HEK293 (cell line): ENCODE results near the gene SPAG8.

Experiments used
- CTCF ChIA-PET: fragments of 350-600 bp; formaldehyde crosslinking; extraction: SDS; loops from one replicate; lab custom pipeline; 2021; ENCODE audit warnings: antibody characterized with exemption; lab: Yijun Ruan, JAX
- POLR2A ChIA-PET: fragments of 300-600 bp; formaldehyde crosslinking; extraction: SDS; loops from one replicate; lab custom pipeline; 2020; ENCODE audit warnings: antibody characterized with exemption, inconsistent platforms; lab: Yijun Ruan, JAX
- H3K27ac ChIP-seq: fragments of 200-500 bp; sonication (Bioruptor generic); 2 replicates; pipeline ENCODE4 v1.5.1; 2014; ENCODE audit warnings: low read depth, low read length, control low read depth, inconsistent platforms; ENCODE audit errors: extremely low read depth
- H3K36me3 ChIP-seq, 2 experiments: fragments of 200-500 bp in 1 of 2; sonication (Bioruptor generic) in 1 of 2; 1 replicate in 1 of 2; 2 replicates in 1 of 2; pipeline ENCODE4 v1.5.1; 2014 to 2017; ENCODE audit warnings: inconsistent platforms in 2 of 2, low read length in 2 of 2; ENCODE audit not compliant: control insufficient read depth in 2 of 2, insufficient read depth in 1 of 2
- H3K4me1 ChIP-seq: fragments of 200-500 bp; sonication (Bioruptor generic); 2 replicates; pipeline ENCODE4 v1.5.1; 2014; ENCODE audit warnings: mild to moderate bottlenecking, low read length, inconsistent platforms; ENCODE audit not compliant: control insufficient read depth, insufficient read depth
- H3K4me3 ChIP-seq: 2 replicates; pipeline ENCODE4 v1.5.1; 2011; ENCODE audit warnings: low read depth, mild to moderate bottlenecking, control low read depth, low read length, moderate library complexity
- H3K9me3 ChIP-seq: fragments of 200-500 bp; sonication (Bioruptor generic); 2 replicates; pipeline ENCODE4 v1.5.1; 2014; ENCODE audit warnings: low read depth, low read length, inconsistent platforms; ENCODE audit not compliant: control insufficient read depth, insufficient read depth
- BCL11A ChIP-seq: fragments of 450-650 bp; formaldehyde crosslinking; IDR thresholded peaks from 2 replicates; pipeline ENCODE4 v1.5.1; 2016; ENCODE audit warnings: low read depth, missing biosample characterization, missing genetic modification characterization
- GFI1B ChIP-seq: fragments of 450-650 bp; formaldehyde crosslinking; IDR thresholded peaks from 2 replicates; pipeline ENCODE4 v1.5.1; 2016; ENCODE audit warnings: missing biosample characterization, missing genetic modification characterization
- GLIS2 ChIP-seq: fragments of 450-650 bp; formaldehyde crosslinking; IDR thresholded peaks from 2 replicates; pipeline ENCODE4 v1.5.1; 2016; ENCODE audit warnings: missing biosample characterization, missing genetic modification characterization
- IKZF3 ChIP-seq: fragments of 450-650 bp; IDR thresholded peaks from 2 replicates; pipeline ENCODE4 v1.5.0; 2018; ENCODE audit warnings: missing biosample characterization, mild to moderate bottlenecking, missing genetic modification characterization, moderate library complexity
- OSR2 ChIP-seq: fragments of 450-650 bp; formaldehyde crosslinking; IDR thresholded peaks from 2 replicates; pipeline ENCODE4 v1.5.1; 2016; ENCODE audit warnings: missing biosample characterization, missing genetic modification characterization
- PATZ1 ChIP-seq: fragments of 450-650 bp; formaldehyde crosslinking; IDR thresholded peaks from 2 replicates; pipeline ENCODE4 v1.5.1; 2016; ENCODE audit warnings: missing biosample characterization, missing genetic modification characterization
- PBX3 ChIP-seq: sonication (generic); formaldehyde crosslinking; IDR thresholded peaks from 2 replicates; pipeline ENCODE4 v1.8.1; 2022; ENCODE audit warnings: mild to moderate bottlenecking, moderate library complexity, missing genetic modification reagents
- SCRT1 ChIP-seq: fragments of 450-650 bp; formaldehyde crosslinking; IDR thresholded peaks from 2 replicates; pipeline ENCODE4 v1.5.1; 2016; ENCODE audit warnings: missing biosample characterization, missing genetic modification characterization, borderline replicate concordance
- YY1 ChIP-seq: fragments of 450-650 bp; formaldehyde crosslinking; IDR thresholded peaks from 2 replicates; pipeline ENCODE4 v1.5.1; 2018; ENCODE audit warnings: missing biosample characterization, missing genetic modification characterization
- YY2 ChIP-seq: fragments of 450-650 bp; formaldehyde crosslinking; IDR thresholded peaks from 2 replicates; pipeline ENCODE4 v1.5.1; 2016; ENCODE audit warnings: missing biosample characterization, missing genetic modification characterization
- ZNF140 ChIP-seq: fragments of 450-650 bp; formaldehyde crosslinking; IDR thresholded peaks from 2 replicates; pipeline ENCODE4 v1.5.1; 2016; ENCODE audit warnings: missing biosample characterization, missing genetic modification characterization
- ZNF18 ChIP-seq: fragments of 450-650 bp; formaldehyde crosslinking; IDR thresholded peaks from 2 replicates; pipeline ENCODE4 v1.5.1; 2016; ENCODE audit warnings: missing biosample characterization, missing genetic modification characterization
- ZNF202 ChIP-seq: fragments of 450-650 bp; formaldehyde crosslinking; IDR thresholded peaks from 2 replicates; pipeline ENCODE4 v1.5.1; 2016; ENCODE audit warnings: missing biosample characterization, missing genetic modification characterization, borderline replicate concordance
- ZNF239 ChIP-seq: fragments of 450-650 bp; formaldehyde crosslinking; IDR thresholded peaks from 2 replicates; pipeline ENCODE4 v1.5.1; 2016; ENCODE audit warnings: missing biosample characterization, missing genetic modification characterization
- ZNF26 ChIP-seq: fragments of 450-650 bp; formaldehyde crosslinking; IDR thresholded peaks from 2 replicates; pipeline ENCODE4 v1.5.1; 2016; ENCODE audit warnings: missing biosample characterization, missing genetic modification characterization
- ZNF362 ChIP-seq: fragments of 450-650 bp; formaldehyde crosslinking; IDR thresholded peaks from 2 replicates; pipeline ENCODE4 v1.5.1; 2016; ENCODE audit warnings: missing biosample characterization, missing genetic modification characterization
- ZNF501 ChIP-seq: fragments of 450-650 bp; formaldehyde crosslinking; IDR thresholded peaks from 2 replicates; pipeline ENCODE4 v1.5.1; 2016; ENCODE audit warnings: missing biosample characterization, missing genetic modification characterization
- ZNF555 ChIP-seq: fragments of 450-650 bp; formaldehyde crosslinking; conservative IDR thresholded peaks from 2 replicates; pipeline ENCODE4 v1.5.1; 2017; ENCODE audit warnings: missing biosample characterization, mild to moderate bottlenecking, missing genetic modification characterization, inconsistent platforms
- ZNF571 ChIP-seq: fragments of 450-650 bp; formaldehyde crosslinking; IDR thresholded peaks from 2 replicates; pipeline ENCODE4 v1.5.0; 2017; ENCODE audit warnings: missing biosample characterization, missing genetic modification characterization
- ZNF621 ChIP-seq: fragments of 450-650 bp; formaldehyde crosslinking; IDR thresholded peaks from 2 replicates; pipeline ENCODE4 v1.5.1; 2017; ENCODE audit warnings: missing biosample characterization, missing genetic modification characterization
- ZNF623 ChIP-seq: fragments of 450-650 bp; formaldehyde crosslinking; IDR thresholded peaks from 2 replicates; pipeline ENCODE4 v1.5.1; 2016; ENCODE audit warnings: missing biosample characterization, missing genetic modification characterization
- ZNF626 ChIP-seq: fragments of 450-650 bp; sonication (Bioruptor Pico); formaldehyde crosslinking; IDR thresholded peaks from 2 replicates; pipeline ENCODE4 v1.5.1; 2018; ENCODE audit warnings: missing biosample characterization, missing genetic modification characterization, inconsistent platforms
- ZNF654 ChIP-seq: fragments of 450-650 bp; formaldehyde crosslinking; IDR thresholded peaks from 2 replicates; pipeline ENCODE4 v1.5.1; 2016; ENCODE audit warnings: low read depth, missing biosample characterization, missing genetic modification characterization
- ZNF660 ChIP-seq: fragments of 450-650 bp; IDR thresholded peaks from 2 replicates; pipeline ENCODE4 v1.5.1; 2018; ENCODE audit warnings: missing biosample characterization, mild to moderate bottlenecking, missing genetic modification characterization
- ZNF777 ChIP-seq: fragments of 450-650 bp; formaldehyde crosslinking; IDR thresholded peaks from 2 replicates; pipeline ENCODE4 v1.5.1; 2017; ENCODE audit warnings: missing biosample characterization, missing genetic modification characterization, borderline replicate concordance
- ZNF843 ChIP-seq: fragments of 450-650 bp; formaldehyde crosslinking; IDR thresholded peaks from 2 replicates; pipeline ENCODE4 v1.5.1; 2016; ENCODE audit warnings: missing biosample characterization, missing genetic modification characterization
- ZXDB ChIP-seq: fragments of 450-650 bp; formaldehyde crosslinking; IDR thresholded peaks from 2 replicates; pipeline ENCODE4 v1.5.1; 2016; ENCODE audit warnings: missing biosample characterization, missing genetic modification characterization

Gene SPAG8

GRCh38 chr9:35836595-35836994 lies 24.5 kb upstream of the SPAG8 start:
- H3K36me3 ChIP-seq, result peaks cover 0 to 13% of the 10 kb centered on the region in 2 experiments; a peak in 1 of 3 replicates
- CTCF ChIA-PET, result interaction anchor here (0.6 to 3.9 kb wide), 9 partner anchors 7 to 225 kb away, joined by 3 to 28 read pairs (median 6); no protein-coding TSS in a partner anchor
- no peak overlapping the region for H3K27ac ChIP-seq
- no peaks in the 10 kb centered on the region for H3K9me3 ChIP-seq
- POLR2A ChIA-PET, result no interaction called here
- H3K4me1 ChIP-seq, result no peaks in the 10 kb centered on the region; the same call in 1 of the 2 replicates
- H3K4me3 ChIP-seq, result no peak overlapping the region
- no peak for TF ChIP-seq ZNF623 (tag by site-specific recombination)
- TF ChIP-seq, all 188 proteins: peak for 0

- ChIA-PET POLR2A (no interaction called here), CTCF (interaction anchor here (0.7 to 3.9 kb wide), 15 partner anchors 8 to 137 kb away, joined by 3 to 28 read pairs (median 4); partner anchors contain the start of gene HRCT1)
- no peaks in the 10 kb centered on the region; the same call in 1 of the 2 replicates for H3K4me1 ChIP-seq
- TF ChIP-seq ZNF843 (tag by site-specific recombination), result no peak
- no peak for TF ChIP-seq BCL11A (tag by site-specific recombination)
- TF ChIP-seq ZNF621 (tag by site-specific recombination), result no peak
- no peak for TF ChIP-seq ZNF140 (tag by site-specific recombination)
- no peak for TF ChIP-seq ZXDB
- TF ChIP-seq ZNF660 (tag by site-specific recombination), result no peak
- TF ChIP-seq YY1 (tag by site-specific recombination), result no peak
- TF ChIP-seq OSR2 (tag by site-specific recombination), result no peak
- no peak for TF ChIP-seq ZNF555 (tag by site-specific recombination)
- TF ChIP-seq YY2, result no peak
- TF ChIP-seq GFI1B, result no peak
- no peak for TF ChIP-seq ZNF777 (tag by site-specific recombination)
- TF ChIP-seq ZNF202 (tag by site-specific recombination), result no peak
- no peak for TF ChIP-seq ZNF501
- no peak for TF ChIP-seq ZNF362 (tag by site-specific recombination)
- no peak for TF ChIP-seq ZNF239 (tag by site-specific recombination)
- TF ChIP-seq PATZ1 (tag by site-specific recombination), result no peak
- TF ChIP-seq GLIS2 (tag by site-specific recombination), result no peak
- no peak overlapping the region for H3K4me3 ChIP-seq
- H3K27ac ChIP-seq, result no peak overlapping the region
- peaks cover 0 to 13% of the 10 kb centered on the region in 2 experiments; a peak in 1 of 3 replicates for H3K36me3 ChIP-seq
- no peaks in the 10 kb centered on the region for H3K9me3 ChIP-seq
Observed at GRCh38 chr9:35835766-35836165, 23.7 kb upstream of the SPAG8 start.

- no peaks in the 10 kb centered on the region; the same call in 1 of the 2 replicates for H3K4me1 ChIP-seq
- peaks cover 0 to 13% of the 10 kb centered on the region in 2 experiments; a peak in 1 of 3 replicates for H3K36me3 ChIP-seq
- H3K9me3 ChIP-seq, result no peaks in the 10 kb centered on the region
- no peak overlapping the region for H3K27ac ChIP-seq
- ChIA-PET POLR2A (no interaction called here), CTCF (interaction anchor here (0.7 to 3.9 kb wide), 14 partner anchors 9 to 137 kb away, joined by 3 to 28 read pairs (median 4); partner anchors contain the start of gene HRCT1)
- no peak overlapping the region for H3K4me3 ChIP-seq
- TF ChIP-seq ZNF654 (no peak), IKZF3 (tag by site-specific recombination) (no peak), ZNF26 (tag by site-specific recombination) (no peak), ZNF626 (no peak), PBX3 (no peak), ZNF571 (tag by site-specific recombination) (no peak), ZNF18 (tag by site-specific recombination) (no peak), SCRT1 (tag by site-specific recombination) (no peak)
Observed at GRCh38 chr9:35835216-35835632, 23.2 kb upstream of the SPAG8 start.
